AG20443 (cell line): Measurements from ENCODE around the gene CNTN4.

Experiments
- DNase-seq: peaks from one replicate; pipeline ENCODE4 v3.0.0; 2012; ENCODE audit warnings: low spot score, mixed read lengths

The CNTN4 gene

GRCh38 chr3:2415083-2415482, 316.4 kb downstream of the CNTN4 start:
- DNase-seq = no peak

- DNase-seq = no peak
Observed at GRCh38 chr3:2420919-2421318, 322.3 kb downstream of the CNTN4 start.

- DNase-seq = no peak
Observed at GRCh38 chr3:2423143-2423542, 324.5 kb downstream of the CNTN4 start.

- DNase-seq = no peak
Observed at GRCh38 chr3:2441558-2441957, 342.9 kb downstream of the CNTN4 start.

- DNase-seq = no peak
Observed at GRCh38 chr3:2446146-2446545, 347.5 kb downstream of the CNTN4 start.

GRCh38 chr3:2452249-2452648, 353.6 kb downstream of the CNTN4 start:
- no peak for DNase-seq

- no peak for DNase-seq
Observed at GRCh38 chr3:2454865-2455264, 356.2 kb downstream of the CNTN4 start.

- DNase-seq = no peak
Observed at GRCh38 chr3:2456788-2457187, 358.1 kb downstream of the CNTN4 start.

- no peak for DNase-seq
Observed at GRCh38 chr3:2458816-2459215, 360.1 kb downstream of the CNTN4 start.

GRCh38 chr3:2465842-2466241, 367.2 kb downstream of the CNTN4 start:
- DNase-seq = no peak

- DNase-seq = no peak
Observed at GRCh38 chr3:2468816-2469215, 370.1 kb downstream of the CNTN4 start.

GRCh38 chr3:2476996-2477395, 378.3 kb downstream of the CNTN4 start:
- no peak for DNase-seq

GRCh38 chr3:2477620-2478019, 379.0 kb downstream of the CNTN4 start:
- DNase-seq = no peak

GRCh38 chr3:2484162-2485026, 385.7 kb downstream of the CNTN4 start:
- DNase-seq = no peak

GRCh38 chr3:2485027-2485375, 386.3 kb downstream of the CNTN4 start:
- DNase-seq = no peak

- no peak for DNase-seq
Observed at GRCh38 chr3:2495746-2496145, 397.1 kb downstream of the CNTN4 start.

GRCh38 chr3:2504912-2505311, 406.2 kb downstream of the CNTN4 start:
- no peak for DNase-seq

GRCh38 chr3:2506776-2507175, 408.1 kb downstream of the CNTN4 start:
- DNase-seq = no peak

GRCh38 chr3:2510591-2511145, 412.0 kb downstream of the CNTN4 start:
- DNase-seq = no peak

GRCh38 chr3:2511356-2511755, 412.7 kb downstream of the CNTN4 start:
- no peak for DNase-seq

GRCh38 chr3:2512881-2513280, 414.2 kb downstream of the CNTN4 start:
- DNase-seq = no peak

- DNase-seq = no peak
Observed at GRCh38 chr3:2513986-2514385, 415.3 kb downstream of the CNTN4 start.

GRCh38 chr3:2516762-2517441, 418.2 kb downstream of the CNTN4 start:
- DNase-seq = no peak
